NCI-H1048 (cell line): ENCODE data around the gene CADPS2.

Experiments used
- DNase-seq: peaks from one replicate; lab custom pipeline; 2025; lab: John Stamatoyannopoulos, UW

The CADPS2 gene

DNA sequence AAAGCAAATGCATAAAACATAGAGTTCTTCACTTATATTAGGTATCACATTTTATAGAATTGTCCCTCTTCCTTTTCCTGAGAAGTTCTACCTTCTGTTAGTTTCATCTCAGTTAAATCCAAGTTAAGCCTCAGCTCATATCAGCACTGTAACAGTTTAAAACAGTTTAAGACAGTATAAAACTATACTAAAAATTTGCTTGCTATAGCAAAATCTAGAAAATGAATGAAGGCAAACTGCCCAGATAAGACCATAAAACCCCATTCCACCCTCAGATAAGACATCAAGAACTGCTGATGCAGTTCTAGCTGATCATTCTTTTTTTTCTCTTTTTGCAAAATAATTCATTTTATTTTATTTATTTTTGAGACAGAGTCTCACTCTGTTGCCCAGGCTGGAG lies 364.5 kb downstream of the CADPS2 start:
- no peak for DNase-seq

DNA sequence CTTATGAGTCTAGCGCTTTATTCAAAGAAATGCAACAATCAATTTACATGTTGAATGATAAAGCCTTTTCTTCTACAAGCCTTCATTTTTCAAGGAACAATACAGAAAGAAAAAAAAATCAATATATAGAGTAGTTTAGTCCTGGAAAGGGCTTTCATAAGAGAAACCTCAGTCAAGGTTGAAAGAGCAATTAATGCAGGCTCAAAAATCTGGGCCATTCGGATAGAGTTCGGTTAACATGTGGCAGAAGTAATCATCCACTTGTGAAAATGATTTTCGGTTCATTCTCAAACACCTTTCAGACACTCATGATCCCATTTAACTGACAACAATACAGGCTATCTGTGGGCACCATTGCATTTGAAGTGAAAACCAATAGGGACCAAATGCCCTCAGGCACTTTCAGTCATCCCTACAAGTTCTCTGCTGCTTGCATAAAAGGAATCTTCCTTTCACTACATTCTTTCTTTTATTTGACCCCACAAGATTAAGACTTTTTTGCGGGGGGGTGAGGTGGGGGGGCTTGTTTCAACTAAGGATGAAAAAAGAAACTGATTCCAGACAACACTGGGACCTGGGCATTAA lies 365.2 kb downstream of the CADPS2 start:
- no peak for DNase-seq

DNA sequence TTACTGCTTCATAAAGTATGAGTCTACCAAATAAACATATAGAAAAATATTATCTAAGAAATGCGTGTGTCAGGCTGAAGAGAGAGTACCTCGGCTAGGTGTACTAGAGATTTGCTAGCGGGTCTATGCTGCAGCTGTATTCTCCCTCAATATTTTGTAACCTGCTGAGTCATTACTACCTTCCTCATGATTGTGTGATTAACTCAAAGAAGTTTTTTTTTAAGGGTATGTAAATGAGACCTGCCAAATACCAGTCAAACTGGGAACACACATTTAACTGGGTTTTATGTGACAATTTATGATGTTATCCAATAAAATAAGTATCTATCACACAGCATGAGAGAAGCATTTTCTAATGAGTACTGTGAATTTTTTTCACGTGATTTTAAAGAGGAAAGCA lies 367.8 kb downstream of the CADPS2 start:
- no peak for DNase-seq

GRCh38 chr7:122517576-122517975 lies 368.7 kb downstream of the CADPS2 start:
- no peak for DNase-seq

DNA sequence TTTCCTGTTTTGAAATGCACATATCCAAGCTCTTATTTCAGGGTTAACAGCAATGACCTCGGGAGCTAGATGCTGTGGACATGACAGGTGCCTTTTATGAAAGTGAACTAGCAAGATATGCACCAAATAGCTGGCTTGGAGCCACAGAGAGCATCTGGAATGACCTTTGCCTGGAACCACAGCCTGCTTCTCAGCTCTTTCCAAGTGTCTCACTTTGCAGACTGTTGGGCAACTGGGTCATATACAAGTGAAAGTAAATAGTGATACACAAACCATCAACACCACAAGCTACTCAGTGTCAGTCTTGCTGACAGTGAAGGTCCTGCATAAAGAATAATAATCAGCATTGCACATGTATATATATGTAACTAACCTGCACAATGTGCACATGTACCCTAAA lies 370.9 kb downstream of the CADPS2 start:
- no peak for DNase-seq

DNA sequence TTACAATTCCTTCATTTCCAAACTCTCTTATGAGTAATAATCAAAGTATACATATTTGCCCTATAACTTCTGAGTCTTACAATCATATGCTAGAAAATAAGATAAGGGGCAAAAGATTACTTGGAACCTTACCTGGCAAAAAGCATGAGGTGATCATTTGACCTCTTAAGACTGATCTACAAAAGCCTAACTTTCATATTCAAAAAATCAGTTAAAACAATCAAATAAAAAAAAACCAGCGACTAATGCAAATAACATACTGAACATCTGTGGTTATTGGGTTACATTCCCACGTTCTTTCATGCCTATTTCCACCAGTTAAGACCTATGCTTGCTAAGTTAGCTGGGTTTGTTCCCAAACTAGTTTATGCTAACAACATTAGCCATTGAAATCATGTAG lies 375.0 kb downstream of the CADPS2 start:
- DNase-seq = no peak

DNA sequence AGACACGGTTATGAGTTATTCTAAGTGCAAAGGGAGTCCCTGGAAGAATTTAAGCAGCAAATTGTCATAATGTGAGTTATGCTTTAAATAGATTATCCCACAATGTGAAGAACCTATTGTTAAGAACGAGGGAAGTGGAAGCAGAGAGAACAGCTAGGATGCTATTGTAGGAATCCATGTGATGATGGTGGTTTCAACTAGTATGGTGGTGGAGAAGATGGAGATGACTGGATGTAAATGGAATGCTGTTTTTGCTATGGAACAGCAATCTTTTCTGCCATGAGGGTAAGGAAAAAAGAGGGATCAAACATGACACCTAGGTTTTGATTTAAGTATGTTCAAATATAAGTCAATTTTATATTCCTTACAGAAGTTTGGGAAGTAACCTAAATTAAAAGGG lies 378.7 kb downstream of the CADPS2 start:
- DNase-seq = no peak

GRCh38 chr7:122492007-122492406 lies 394.3 kb downstream of the CADPS2 start:
- DNase-seq = no peak

GRCh38 chr7:122488241-122488640 lies 398.0 kb downstream of the CADPS2 start:
- no peak for DNase-seq

DNA sequence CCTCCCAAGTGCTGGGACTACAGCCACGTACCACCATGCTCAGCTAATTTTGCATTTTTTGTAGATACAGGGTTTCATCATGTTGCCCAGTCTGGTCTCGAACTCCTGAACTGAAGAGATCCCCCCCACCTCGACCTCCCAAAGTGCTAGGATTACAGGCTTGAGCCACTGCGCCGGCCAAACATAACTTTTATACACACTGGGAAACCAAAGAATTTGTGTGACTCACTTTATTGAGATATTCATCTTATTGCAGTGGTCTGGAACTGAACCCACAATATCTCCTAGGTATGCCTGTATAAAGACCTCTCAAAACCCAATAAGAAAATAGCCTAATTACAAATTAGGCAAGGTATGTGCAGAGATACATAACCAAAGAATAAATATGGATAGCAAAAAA lies 399.1 kb downstream of the CADPS2 start:
- no peak for DNase-seq

DNA sequence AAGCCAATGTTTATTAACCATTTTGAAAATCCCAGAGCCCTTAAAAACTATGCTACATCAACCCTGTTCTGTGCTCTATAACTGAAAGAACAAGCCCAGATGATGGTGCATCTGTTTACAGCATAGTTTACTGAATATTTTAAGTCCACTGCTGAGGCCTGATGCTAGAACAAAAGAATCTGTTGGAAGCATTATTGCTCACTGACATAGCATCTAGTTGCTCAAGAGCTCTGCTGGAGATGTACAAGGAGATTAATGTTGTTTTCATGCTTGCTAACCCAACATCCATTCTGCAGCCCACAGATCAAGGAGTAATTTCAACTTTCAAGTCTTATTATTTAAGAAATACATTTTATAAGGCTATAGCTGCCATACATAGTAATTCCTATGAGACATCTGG lies 400.4 kb downstream of the CADPS2 start:
- DNase-seq = no peak

GRCh38 chr7:122482212-122482611 lies 404.0 kb downstream of the CADPS2 start:
- no peak for DNase-seq

DNA sequence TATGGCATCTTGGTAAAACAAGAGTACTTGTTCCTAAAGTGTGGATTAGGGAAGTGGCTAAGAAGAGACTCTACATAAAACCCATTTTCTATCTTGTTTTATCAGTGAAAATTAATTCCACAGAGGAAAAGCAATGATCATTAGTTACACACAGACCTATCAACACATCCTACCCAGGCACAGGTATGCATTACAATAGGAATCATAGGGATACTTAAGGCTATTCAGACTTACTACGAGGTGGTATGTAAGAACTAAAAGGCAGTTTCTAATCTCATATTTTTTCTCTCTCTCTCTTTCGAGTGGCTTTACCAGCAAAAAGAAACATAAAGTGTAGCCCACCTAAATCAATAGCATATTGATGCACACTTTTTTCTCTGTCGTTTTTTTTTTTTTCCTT lies 415.4 kb downstream of the CADPS2 start:
- no peak for DNase-seq

DNA sequence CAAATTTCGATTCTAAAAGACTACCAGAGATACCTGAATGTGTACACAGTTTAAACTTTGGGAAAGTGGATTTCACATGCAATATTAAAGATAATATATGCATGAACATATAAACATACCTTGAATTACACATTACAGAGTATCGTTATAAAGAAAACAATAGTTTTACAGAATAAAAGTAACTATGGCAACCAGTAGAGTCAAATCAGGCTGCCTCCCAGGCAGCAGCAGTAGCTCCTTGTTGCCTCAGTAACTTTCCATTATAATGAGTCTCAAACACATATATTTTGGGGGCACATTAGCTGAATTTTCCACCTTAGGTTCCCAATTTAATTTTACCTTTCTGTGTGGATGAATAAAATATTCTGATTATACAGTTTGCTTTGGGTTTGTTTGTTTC lies 417.3 kb downstream of the CADPS2 start:
- no peak for DNase-seq

- DNase-seq = no peak
Observed at GRCh38 chr7:122467661-122468449, 418.4 kb downstream of the CADPS2 start.

GRCh38 chr7:122465296-122465695 lies 421.0 kb downstream of the CADPS2 start:
- DNase-seq = no peak

- DNase-seq = no peak
Observed at GRCh38 chr7:122463631-122464030, 422.6 kb downstream of the CADPS2 start.

DNA sequence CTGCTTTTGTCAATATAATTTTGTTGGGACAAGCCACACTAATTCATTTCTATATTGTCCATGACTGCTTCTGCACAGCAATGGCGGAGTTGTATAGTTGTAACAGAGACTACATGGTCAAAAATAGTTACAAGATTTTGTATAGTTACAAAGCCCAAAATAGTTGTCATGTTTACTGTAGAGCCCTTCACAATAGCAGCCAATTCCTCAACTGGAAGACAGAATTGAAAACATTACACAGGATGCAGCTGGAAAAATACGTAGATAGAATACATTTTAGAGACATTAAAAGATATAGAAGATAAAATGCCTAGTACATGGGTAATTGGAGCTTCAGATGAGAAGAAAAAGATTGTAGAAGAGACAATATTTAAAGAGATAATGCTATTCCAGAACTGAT lies 425.3 kb downstream of the CADPS2 start:
- no peak for DNase-seq

DNA sequence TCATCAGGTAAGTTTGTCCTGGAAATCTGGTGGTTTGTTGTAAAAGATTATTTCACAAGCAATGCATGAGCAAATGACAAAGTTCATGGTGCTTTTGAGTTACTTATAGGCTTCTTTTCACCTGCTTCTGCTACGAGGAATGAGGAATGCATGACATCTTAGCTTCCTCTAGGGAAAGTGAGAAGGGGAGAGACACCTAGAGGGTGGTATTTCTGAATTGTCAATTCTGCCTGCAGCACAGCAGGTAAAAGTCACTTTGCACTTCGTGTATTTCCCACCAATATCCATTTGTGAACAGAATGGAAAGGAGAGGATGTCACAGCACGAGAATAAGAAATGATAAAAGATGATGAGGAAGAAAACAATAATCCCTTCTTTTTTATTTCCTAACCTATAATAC lies 428.3 kb downstream of the CADPS2 start:
- DNase-seq = no peak

GRCh38 chr7:122457325-122457724 lies 428.9 kb downstream of the CADPS2 start:
- no peak for DNase-seq

GRCh38 chr7:122454776-122455507 lies 431.3 kb downstream of the CADPS2 start:
- no peak for DNase-seq

GRCh38 chr7:122453432-122453831 lies 432.8 kb downstream of the CADPS2 start:
- no peak for DNase-seq

- DNase-seq = no peak
Observed at GRCh38 chr7:122448893-122449589, 437.2 kb downstream of the CADPS2 start.
